COLO829 (cell line): ENCODE data around the gene H3-3A.

Experiments used
- DNase-seq: peaks from one replicate; pipeline ENCODE4 v3.0.0; 2012; ENCODE audit warnings: low spot score

Gene H3-3A

GRCh38 chr1:226111098-226111882 is 48.8 kb downstream of the H3-3A start:
- DNase-seq: no peak

GRCh38 chr1:226111883-226112261 is 49.4 kb downstream of the H3-3A start:
- no peak for DNase-seq

GRCh38 chr1:226112626-226113025 is 50.1 kb downstream of the H3-3A start:
- no peak for DNase-seq

- DNase-seq: no peak
These were observed 54.2 kb downstream of the H3-3A start for GRCh38 chr1:226116673-226117072.

GRCh38 chr1:226117330-226117729 is 54.8 kb downstream of the H3-3A start:
- DNase-seq: no peak

- no peak for DNase-seq
These were observed 55.8 kb downstream of the H3-3A start for GRCh38 chr1:226118357-226118756.

- DNase-seq: no peak
These were observed 56.7 kb downstream of the H3-3A start for GRCh38 chr1:226119169-226119568.

GRCh38 chr1:226120398-226120797 is 57.9 kb downstream of the H3-3A start:
- no peak for DNase-seq

GRCh38 chr1:226121049-226121586 is 58.6 kb downstream of the H3-3A start:
- no peak for DNase-seq
